Measurements from ENCODE around the gene STOML2. TPM values are rescaled to one million over a fixed set of nuclear protein-coding genes. Genes with fewer than 3 reads are reported as not detected.

Gene STOML2
- total RNA-seq, 1 experiment from 2014 or later = 214 TPM

DNA sequence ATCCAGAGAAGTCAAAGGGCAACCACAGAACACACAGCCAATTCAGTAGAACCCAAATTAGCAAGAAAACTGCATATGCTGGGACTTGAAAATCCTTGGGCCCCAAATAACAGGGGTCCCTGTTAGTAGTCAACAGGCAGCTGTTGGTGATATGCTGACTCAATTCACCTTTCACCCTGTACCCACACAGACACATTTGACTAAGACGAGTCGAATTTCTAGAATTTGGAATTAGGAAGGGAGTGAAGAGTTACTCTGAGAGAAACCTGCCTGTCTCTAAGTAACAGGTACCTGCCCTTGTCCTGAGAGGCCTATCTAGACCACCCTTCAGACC, 29.7 kb downstream of the STOML2 start:
- Mint-ChIP-seq H3K27me3 (ENCODE audit: low read depth) (no peaks in the 10 kb centered on the region), H3K4me1 (peaks cover 30% of the 10 kb centered on the region)

DNA sequence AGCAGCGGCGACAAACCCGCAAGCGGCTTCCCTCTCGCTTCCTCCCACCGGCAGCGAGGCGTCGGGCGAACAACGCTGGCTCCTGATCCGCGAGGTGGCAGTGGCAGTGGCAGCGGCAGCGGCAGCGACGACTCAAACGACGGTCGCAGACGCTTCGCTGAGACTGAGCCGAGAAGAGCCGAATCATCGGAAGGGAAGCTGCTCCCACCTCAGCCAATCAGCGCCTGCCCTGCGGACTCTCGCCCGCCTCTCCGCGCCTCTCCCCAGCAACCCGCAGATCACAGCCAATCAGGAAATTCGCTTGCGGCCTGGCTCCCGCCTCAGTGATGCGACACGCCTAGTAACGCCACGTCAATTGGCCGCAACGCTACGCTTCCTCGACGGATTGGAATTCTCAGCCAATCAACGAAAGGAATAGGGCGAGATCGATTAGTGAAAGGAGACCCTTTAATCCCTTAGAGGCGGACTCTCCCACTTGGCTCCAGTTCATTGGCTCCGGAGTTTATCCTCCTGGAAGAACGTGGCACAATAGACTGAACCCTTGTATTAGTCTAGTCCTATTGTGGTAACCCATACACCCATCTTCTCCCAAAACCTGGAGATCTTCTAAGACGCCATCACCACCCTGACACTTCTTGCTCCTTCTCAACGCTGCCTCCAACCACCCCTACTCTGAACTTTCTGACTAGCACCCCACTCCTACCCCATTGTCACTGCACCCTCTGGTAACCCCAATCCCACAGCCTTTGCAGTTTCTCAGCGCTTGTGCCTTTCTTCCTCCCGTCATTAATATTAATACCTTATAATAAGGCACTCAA, 30.3 kb downstream of the STOML2 start, which contains the start of gene VCP:
TSS of gene VCP (minus strand) at position 165 of the 818 bp plus-strand sequence. CDS start 272 bp downstream, outside the sequence.
- no peaks in the 10 kb centered on the region for H3K9me3 Mint-ChIP-seq
- peak; percentile 89 for ATAC-seq
- H3K27me3 Mint-ChIP-seq (ENCODE audit: low read depth) = no peaks in the 10 kb centered on the region
- H3K27ac Mint-ChIP-seq = peak within 1 kb of the TSS; percentile 97
- POLR2A ChIA-PET = interaction anchor here (0.6 to 2.6 kb wide), 15 partner anchors 19 to 291 kb away, joined by 3 to 15 read pairs (median 6); partner anchors contain the start of genes ATOSB, DNAJB5, PIGO and STOML2
- H3K36me3 Mint-ChIP-seq = peaks cover 67% of the 10 kb centered on the region
- peak; percentile 99 for DNase-seq (ENCODE audit: low spot score)
- peaks cover 25% of the 10 kb centered on the region for H3K4me1 Mint-ChIP-seq
- H3K4me3 Mint-ChIP-seq = peak within 1 kb of the TSS; percentile 93
- CTCF ChIA-PET = interaction anchor here (0.6 to 3.0 kb wide), 18 partner anchors 7 to 527 kb away, joined by 3 to 26 read pairs (median 6); partner anchors contain the start of genes ATOSB, DNAJB5, FANCG and PIGO
- TF ChIP-seq, protein P1, sequence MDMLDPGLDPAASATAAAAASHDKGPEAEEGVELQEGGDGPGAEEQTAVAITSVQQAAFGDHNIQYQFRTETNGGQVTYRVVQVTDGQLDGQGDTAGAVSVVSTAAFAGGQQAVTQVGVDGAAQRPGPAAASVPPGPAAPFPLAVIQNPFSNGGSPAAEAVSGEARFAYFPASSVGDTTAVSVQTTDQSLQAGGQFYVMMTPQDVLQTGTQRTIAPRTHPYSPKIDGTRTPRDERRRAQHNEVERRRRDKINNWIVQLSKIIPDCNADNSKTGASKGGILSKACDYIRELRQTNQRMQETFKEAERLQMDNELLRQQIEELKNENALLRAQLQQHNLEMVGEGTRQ (CRISPR knock-in tag; IDR thresholded peaks at IDR 0.05) = no peak; the same call in 1 of the 2 replicates
- TF ChIP-seq CREM (CRISPR knock-in tag; IDR thresholded peaks at IDR 0.05) (peak; percentile 45; the same call in 1 of the 2 replicates), FOXK1 (CRISPR knock-in tag; IDR thresholded peaks at IDR 0.05) (peak; percentile 58; the same call in 1 of the 2 replicates), ZNF423 (CRISPR knock-in tag; IDR thresholded peaks at IDR 0.05) (no peak), FOXJ3 (CRISPR knock-in tag; IDR thresholded peaks at IDR 0.05; ENCODE audit: borderline replicate concordance) (no peak), ZBTB21 (CRISPR knock-in tag; IDR thresholded peaks at IDR 0.05; ENCODE audit: borderline replicate concordance) (0 out of 2 replicates have a peak, but pooled peaks have one; percentile 71), ZNF138 (CRISPR knock-in tag; conservative IDR thresholded peaks at IDR 0.05) (no peak), NR3C1 (CRISPR knock-in tag; conservative IDR thresholded peaks at IDR 0.05; ENCODE audit: low read depth) (no peak), MXD4 (CRISPR knock-in tag; IDR thresholded peaks at IDR 0.05; ENCODE audit: borderline replicate concordance) (no peak), PRRX2 (CRISPR knock-in tag; IDR thresholded peaks at IDR 0.05) (peak; percentile 81; the same call in 1 of the 2 replicates), ZNF416 (CRISPR knock-in tag; IDR thresholded peaks at IDR 0.05) (0 out of 2 replicates have a peak, but pooled peaks have one; percentile 59), ETV6 (CRISPR knock-in tag; IDR thresholded peaks at IDR 0.05) (0 out of 2 replicates have a peak, but pooled peaks have one; percentile 22), ZNF232 (CRISPR knock-in tag; IDR thresholded peaks at IDR 0.05) (no peak), SP1 (CRISPR knock-in tag; conservative IDR thresholded peaks at IDR 0.05) (peak; percentile 73), CBFB (CRISPR knock-in tag; IDR thresholded peaks at IDR 0.05; ENCODE audit: low read depth) (no peak), ZNF219 (CRISPR knock-in tag; IDR thresholded peaks at IDR 0.05; ENCODE audit: borderline replicate concordance) (0 out of 2 replicates have a peak, but pooled peaks have one; percentile 4), MYBL2 (CRISPR knock-in tag; IDR thresholded peaks at IDR 0.05) (peak; percentile 80), NFYB (CRISPR knock-in tag; conservative IDR thresholded peaks at IDR 0.05; ENCODE audit: low read depth) (peak; percentile 95)
- TF ChIP-seq, protein P2, sequence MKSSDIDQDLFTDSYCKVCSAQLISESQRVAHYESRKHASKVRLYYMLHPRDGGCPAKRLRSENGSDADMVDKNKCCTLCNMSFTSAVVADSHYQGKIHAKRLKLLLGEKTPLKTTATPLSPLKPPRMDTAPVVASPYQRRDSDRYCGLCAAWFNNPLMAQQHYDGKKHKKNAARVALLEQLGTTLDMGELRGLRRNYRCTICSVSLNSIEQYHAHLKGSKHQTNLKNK (CRISPR knock-in tag; IDR thresholded peaks at IDR 0.05) = 0 out of 2 replicates have a peak, but pooled peaks have one; percentile 11
- TF ChIP-seq, protein P3, sequence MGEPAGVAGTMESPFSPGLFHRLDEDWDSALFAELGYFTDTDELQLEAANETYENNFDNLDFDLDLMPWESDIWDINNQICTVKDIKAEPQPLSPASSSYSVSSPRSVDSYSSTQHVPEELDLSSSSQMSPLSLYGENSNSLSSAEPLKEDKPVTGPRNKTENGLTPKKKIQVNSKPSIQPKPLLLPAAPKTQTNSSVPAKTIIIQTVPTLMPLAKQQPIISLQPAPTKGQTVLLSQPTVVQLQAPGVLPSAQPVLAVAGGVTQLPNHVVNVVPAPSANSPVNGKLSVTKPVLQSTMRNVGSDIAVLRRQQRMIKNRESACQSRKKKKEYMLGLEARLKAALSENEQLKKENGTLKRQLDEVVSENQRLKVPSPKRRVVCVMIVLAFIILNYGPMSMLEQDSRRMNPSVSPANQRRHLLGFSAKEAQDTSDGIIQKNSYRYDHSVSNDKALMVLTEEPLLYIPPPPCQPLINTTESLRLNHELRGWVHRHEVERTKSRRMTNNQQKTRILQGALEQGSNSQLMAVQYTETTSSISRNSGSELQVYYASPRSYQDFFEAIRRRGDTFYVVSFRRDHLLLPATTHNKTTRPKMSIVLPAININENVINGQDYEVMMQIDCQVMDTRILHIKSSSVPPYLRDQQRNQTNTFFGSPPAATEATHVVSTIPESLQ (CRISPR knock-in tag; IDR thresholded peaks at IDR 0.05) = peak; percentile 67; the same call in 1 of the 2 replicates
- TF ChIP-seq, protein P4, sequence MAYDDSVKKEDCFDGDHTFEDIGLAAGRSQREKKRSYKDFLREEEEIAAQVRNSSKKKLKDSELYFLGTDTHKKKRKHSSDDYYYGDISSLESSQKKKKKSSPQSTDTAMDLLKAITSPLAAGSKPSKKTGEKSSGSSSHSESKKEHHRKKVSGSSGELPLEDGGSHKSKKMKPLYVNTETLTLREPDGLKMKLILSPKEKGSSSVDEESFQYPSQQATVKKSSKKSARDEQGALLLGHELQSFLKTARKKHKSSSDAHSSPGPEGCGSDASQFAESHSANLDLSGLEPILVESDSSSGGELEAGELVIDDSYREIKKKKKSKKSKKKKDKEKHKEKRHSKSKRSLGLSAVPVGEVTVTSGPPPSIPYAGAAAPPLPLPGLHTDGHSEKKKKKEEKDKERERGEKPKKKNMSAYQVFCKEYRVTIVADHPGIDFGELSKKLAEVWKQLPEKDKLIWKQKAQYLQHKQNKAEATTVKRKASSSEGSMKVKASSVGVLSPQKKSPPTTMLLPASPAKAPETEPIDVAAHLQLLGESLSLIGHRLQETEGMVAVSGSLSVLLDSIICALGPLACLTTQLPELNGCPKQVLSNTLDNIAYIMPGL (CRISPR knock-in tag; IDR thresholded peaks at IDR 0.05) = no peak; the same call in 1 of the 2 replicates
- TF ChIP-seq, protein P5, sequence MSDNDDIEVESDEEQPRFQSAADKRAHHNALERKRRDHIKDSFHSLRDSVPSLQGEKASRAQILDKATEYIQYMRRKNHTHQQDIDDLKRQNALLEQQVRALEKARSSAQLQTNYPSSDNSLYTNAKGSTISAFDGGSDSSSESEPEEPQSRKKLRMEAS (CRISPR knock-in tag; IDR thresholded peaks at IDR 0.05) = peak; percentile 60; the same call in 1 of the 2 replicates
- TF ChIP-seq, protein P6, sequence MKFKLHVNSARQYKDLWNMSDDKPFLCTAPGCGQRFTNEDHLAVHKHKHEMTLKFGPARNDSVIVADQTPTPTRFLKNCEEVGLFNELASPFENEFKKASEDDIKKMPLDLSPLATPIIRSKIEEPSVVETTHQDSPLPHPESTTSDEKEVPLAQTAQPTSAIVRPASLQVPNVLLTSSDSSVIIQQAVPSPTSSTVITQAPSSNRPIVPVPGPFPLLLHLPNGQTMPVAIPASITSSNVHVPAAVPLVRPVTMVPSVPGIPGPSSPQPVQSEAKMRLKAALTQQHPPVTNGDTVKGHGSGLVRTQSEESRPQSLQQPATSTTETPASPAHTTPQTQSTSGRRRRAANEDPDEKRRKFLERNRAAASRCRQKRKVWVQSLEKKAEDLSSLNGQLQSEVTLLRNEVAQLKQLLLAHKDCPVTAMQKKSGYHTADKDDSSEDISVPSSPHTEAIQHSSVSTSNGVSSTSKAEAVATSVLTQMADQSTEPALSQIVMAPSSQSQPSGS (CRISPR knock-in tag; IDR thresholded peaks at IDR 0.05; ENCODE audit: borderline replicate concordance, low read depth) = no peak

More for the DNA sequence above, 29.7 kb downstream of the STOML2 start:
- no peak for ATAC-seq
- H3K36me3 Mint-ChIP-seq = peaks cover 64% of the 10 kb centered on the region
- peak overlapping the region; percentile 97 for H3K27ac Mint-ChIP-seq
- H3K9me3 Mint-ChIP-seq = no peaks in the 10 kb centered on the region
- TF ChIP-seq, protein P7, sequence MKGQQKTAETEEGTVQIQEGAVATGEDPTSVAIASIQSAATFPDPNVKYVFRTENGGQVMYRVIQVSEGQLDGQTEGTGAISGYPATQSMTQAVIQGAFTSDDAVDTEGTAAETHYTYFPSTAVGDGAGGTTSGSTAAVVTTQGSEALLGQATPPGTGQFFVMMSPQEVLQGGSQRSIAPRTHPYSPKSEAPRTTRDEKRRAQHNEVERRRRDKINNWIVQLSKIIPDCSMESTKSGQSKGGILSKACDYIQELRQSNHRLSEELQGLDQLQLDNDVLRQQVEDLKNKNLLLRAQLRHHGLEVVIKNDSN (CRISPR knock-in tag; IDR thresholded peaks at IDR 0.05) = no peak
- TF ChIP-seq, protein P8, sequence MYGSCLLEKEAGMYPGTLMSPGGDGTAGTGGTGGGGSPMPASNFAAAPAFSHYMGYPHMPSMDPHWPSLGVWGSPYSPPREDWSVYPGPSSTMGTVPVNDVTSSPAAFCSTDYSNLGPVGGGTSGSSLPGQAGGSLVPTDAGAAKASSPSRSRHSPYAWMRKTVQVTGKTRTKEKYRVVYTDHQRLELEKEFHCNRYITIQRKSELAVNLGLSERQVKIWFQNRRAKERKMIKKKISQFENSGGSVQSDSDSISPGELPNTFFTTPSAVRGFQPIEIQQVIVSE (CRISPR knock-in tag; IDR thresholded peaks at IDR 0.05; ENCODE audit: borderline replicate concordance) = no peak
- no peak for TF ChIP-seq JAZF1 (CRISPR knock-in tag; IDR thresholded peaks at IDR 0.05)
- peak overlapping the region; percentile 93 for H3K4me3 Mint-ChIP-seq
- DNase-seq (ENCODE audit: low spot score) = no peak
- ChIA-PET CTCF (no interaction called here), POLR2A (no interaction called here)

All from WTC11 (cell line).